Neural progenitor cell (in vitro differentiated cells): ENCODE data around the gene ERCC8.

Experiments used
- CTCF ChIP-seq: fragments of 200-600 bp; sonication (generic); IDR thresholded peaks from 2 replicates; pipeline ENCODE4 v1.5.1; 2017; ENCODE audit warnings: antibody characterized with exemption, mild to moderate bottlenecking
- EZH2 ChIP-seq: fragments of 200-600 bp; sonication (generic); IDR thresholded peaks from 2 replicates; pipeline ENCODE4 v1.6.1; 2017; ENCODE audit warnings: antibody characterized with exemption, mild to moderate bottlenecking, moderate library complexity
- EZH2phosphoT487 ChIP-seq: fragments of 200-600 bp; sonication (generic); IDR thresholded peaks from 2 replicates; pipeline ENCODE4 v1.6.1; 2017; ENCODE audit warnings: antibody characterized with exemption

- TF ChIP-seq CTCF (no peak), EZH2 (no peak), EZH2phosphoT487 (no peak)
Observed at GRCh38 chr5:60891667-60892066, 53.2 kb downstream of the ERCC8 start.
